Measurements from ENCODE around the gene RABGAP1L. TPM values are rescaled to one million over a fixed set of nuclear protein-coding genes. Genes with fewer than 3 reads are reported as not detected.

RABGAP1L gene
- total RNA-seq, 1 experiment from 2014 or later: 29.3 TPM

- Histone ChIP-seq H3K9ac (ENCODE audit: low read length) (no peak overlapping the region), H3K79me2 (ENCODE audit: insufficient read depth, low read length) (no peaks in the 10 kb centered on the region), H3K4me3 (replicated peaks in 1 of 2; ENCODE audit: low read depth in 1 of 2, low read length in 2 of 2) (no peak overlapping the region), H3K9me2 (ENCODE audit: insufficient read depth) (no peaks in the 10 kb centered on the region), H3K36me3 (ENCODE audit: control insufficient read depth in 1 of 2, insufficient read depth in 2 of 2, low read length in 2 of 2) (no peaks in the 10 kb centered on the region), H3K4me1 (ENCODE audit: control insufficient read depth in 1 of 2, insufficient read depth in 2 of 2, low read length in 2 of 2) (peaks cover 0 to 14% of the 10 kb centered on the region in 2 experiments; a peak in 2 of 4 replicates), H2AFZ (ENCODE audit: low read depth, low read length, poor library complexity, severe bottlenecking) (no peak overlapping the region), H3K9me3 (ENCODE audit: control insufficient read depth in 1 of 2, insufficient read depth in 1 of 2, low read depth in 1 of 2, low read length in 2 of 2) (no peaks in the 10 kb centered on the region), H4K20me1 (ENCODE audit: insufficient read depth) (no peaks in the 10 kb centered on the region), H3K27me3 (ENCODE audit: insufficient read depth, low read length) (no peaks in the 10 kb centered on the region), H3K4me2 (ENCODE audit: low read length) (peak overlapping the region; percentile 29; the same call in 1 of the 2 replicates), H3K27ac (ENCODE audit: low read depth, low read length) (no peak overlapping the region)
- no peak for TF ChIP-seq SRF (IDR thresholded peaks at IDR 0.05; ENCODE audit: low read depth)
- no peak for TF ChIP-seq SIN3A (IDR thresholded peaks at IDR 0.05; ENCODE audit: low read depth)
- TF ChIP-seq CBX3 (IDR thresholded peaks at IDR 0.05; ENCODE audit: low read depth): no peak
- TF ChIP-seq RAD21 (IDR thresholded peaks at IDR 0.05; ENCODE audit: low read depth): no peak
- no peak for TF ChIP-seq ELF1 (IDR thresholded peaks at IDR 0.05; ENCODE audit: borderline replicate concordance, low read depth)
- TF ChIP-seq, protein P1, sequence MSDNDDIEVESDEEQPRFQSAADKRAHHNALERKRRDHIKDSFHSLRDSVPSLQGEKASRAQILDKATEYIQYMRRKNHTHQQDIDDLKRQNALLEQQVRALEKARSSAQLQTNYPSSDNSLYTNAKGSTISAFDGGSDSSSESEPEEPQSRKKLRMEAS (IDR thresholded peaks at IDR 0.05): no peak
- ChIA-PET RAD21 (ENCODE audit: low non-redundant PET in 1 of 2, low total read pairs in 2 of 2, uncharacterized antibody in 2 of 2, unreplicated experiment in 2 of 2) (no interaction called here), POLR2A (no interaction called here), CTCF (no interaction called here)
- DNase-seq (ENCODE audit: low read depth, low spot score): no peak
- BruUV-seq (replicated peaks): no TSS peak
- intact Hi-C loops (cut with micrococcal nuclease): no loop called here
- ATAC-seq: no peak
These were observed 630.1 kb downstream of the RABGAP1L start for GRCh38 chr1:174789399-174789798.

- H3K4me2 ChIP-seq (ENCODE audit: low read length): no peak overlapping the region
- CTCF ChIA-PET: no interaction called here
- no peak overlapping the region for H2AFZ ChIP-seq (ENCODE audit: low read depth, low read length, poor library complexity, severe bottlenecking)
- TF ChIP-seq RAD21 (IDR thresholded peaks at IDR 0.05; ENCODE audit: low read depth) (no peak), SP1 (IDR thresholded peaks at IDR 0.05; ENCODE audit: low read depth) (no peak)
- no peaks in the 10 kb centered on the region for H4K20me1 ChIP-seq (ENCODE audit: insufficient read depth)
- H3K9ac ChIP-seq (ENCODE audit: low read length): no peak overlapping the region
- H3K27ac ChIP-seq (ENCODE audit: low read depth, low read length): no peak overlapping the region
- H3K4me3 ChIP-seq (replicated peaks in 1 of 2; ENCODE audit: low read depth in 1 of 2, low read length in 2 of 2): no peak overlapping the region
- no peaks in the 10 kb centered on the region for H3K36me3 ChIP-seq (ENCODE audit: control insufficient read depth in 1 of 2, insufficient read depth in 2 of 2, low read length in 2 of 2)
- no peaks in the 10 kb centered on the region for H3K9me2 ChIP-seq (ENCODE audit: insufficient read depth)
- no peaks in the 10 kb centered on the region for H3K9me3 ChIP-seq (ENCODE audit: control insufficient read depth in 1 of 2, insufficient read depth in 1 of 2, low read depth in 1 of 2, low read length in 2 of 2)
- DNase-seq (ENCODE audit: low read depth, low spot score): no peak
- POLR2A ChIA-PET: interaction anchor here (1.4 kb wide), 1 partner anchor 207 kb away, joined by 5 read pairs; no protein-coding TSS in a partner anchor
- ATAC-seq: no peak
- no TSS peak for BruUV-seq (replicated peaks)
- H3K4me1 ChIP-seq (ENCODE audit: control insufficient read depth in 1 of 2, insufficient read depth in 2 of 2, low read length in 2 of 2): peaks cover 0 to 16% of the 10 kb centered on the region in 2 experiments; a peak in 2 of 4 replicates
- no peaks in the 10 kb centered on the region for H3K79me2 ChIP-seq (ENCODE audit: insufficient read depth, low read length)
- intact Hi-C loops (cut with micrococcal nuclease): no loop called here
- no peaks in the 10 kb centered on the region for H3K27me3 ChIP-seq (ENCODE audit: insufficient read depth, low read length)
- RAD21 ChIA-PET (ENCODE audit: low non-redundant PET in 1 of 2, low total read pairs in 2 of 2, uncharacterized antibody in 2 of 2, unreplicated experiment in 2 of 2): no interaction called here
These were observed 632.5 kb downstream of the RABGAP1L start for GRCh38 chr1:174791863-174792262.

Data from HCT116 (cell line).